ENCODE data around the gene GAS2. TPM values are rescaled to one million over a fixed set of nuclear protein-coding genes. Genes with fewer than 3 reads are reported as not detected.

Gene GAS2
- total RNA-seq, 1 donor from 2014 or later, result 3.5 TPM

GRCh38 chr11:22671751-22672150 is 5.3 kb downstream of the GAS2 start:
- POLR2A ChIA-PET, result no interaction called here
- Mint-ChIP-seq H3K4me1 (peaks cover 2% of the 10 kb centered on the region), H3K27ac (no peak overlapping the region), H3K36me3 (ENCODE audit: low read depth) (no peaks in the 10 kb centered on the region), H3K9me3 (no peaks in the 10 kb centered on the region), H3K27me3 (peaks cover 30% of the 10 kb centered on the region), H3K4me3 (no peak overlapping the region)
- TF ChIP-seq, protein P1, sequence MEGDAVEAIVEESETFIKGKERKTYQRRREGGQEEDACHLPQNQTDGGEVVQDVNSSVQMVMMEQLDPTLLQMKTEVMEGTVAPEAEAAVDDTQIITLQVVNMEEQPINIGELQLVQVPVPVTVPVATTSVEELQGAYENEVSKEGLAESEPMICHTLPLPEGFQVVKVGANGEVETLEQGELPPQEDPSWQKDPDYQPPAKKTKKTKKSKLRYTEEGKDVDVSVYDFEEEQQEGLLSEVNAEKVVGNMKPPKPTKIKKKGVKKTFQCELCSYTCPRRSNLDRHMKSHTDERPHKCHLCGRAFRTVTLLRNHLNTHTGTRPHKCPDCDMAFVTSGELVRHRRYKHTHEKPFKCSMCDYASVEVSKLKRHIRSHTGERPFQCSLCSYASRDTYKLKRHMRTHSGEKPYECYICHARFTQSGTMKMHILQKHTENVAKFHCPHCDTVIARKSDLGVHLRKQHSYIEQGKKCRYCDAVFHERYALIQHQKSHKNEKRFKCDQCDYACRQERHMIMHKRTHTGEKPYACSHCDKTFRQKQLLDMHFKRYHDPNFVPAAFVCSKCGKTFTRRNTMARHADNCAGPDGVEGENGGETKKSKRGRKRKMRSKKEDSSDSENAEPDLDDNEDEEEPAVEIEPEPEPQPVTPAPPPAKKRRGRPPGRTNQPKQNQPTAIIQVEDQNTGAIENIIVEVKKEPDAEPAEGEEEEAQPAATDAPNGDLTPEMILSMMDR (IDR thresholded peaks at IDR 0.05), result no peak
- CTCF ChIA-PET, result no interaction called here
- no peak for DNase-seq
- intact Hi-C loops (cut with micrococcal nuclease), result no loop called here
- ATAC-seq (ENCODE audit: low read depth), result no peak

DNA sequence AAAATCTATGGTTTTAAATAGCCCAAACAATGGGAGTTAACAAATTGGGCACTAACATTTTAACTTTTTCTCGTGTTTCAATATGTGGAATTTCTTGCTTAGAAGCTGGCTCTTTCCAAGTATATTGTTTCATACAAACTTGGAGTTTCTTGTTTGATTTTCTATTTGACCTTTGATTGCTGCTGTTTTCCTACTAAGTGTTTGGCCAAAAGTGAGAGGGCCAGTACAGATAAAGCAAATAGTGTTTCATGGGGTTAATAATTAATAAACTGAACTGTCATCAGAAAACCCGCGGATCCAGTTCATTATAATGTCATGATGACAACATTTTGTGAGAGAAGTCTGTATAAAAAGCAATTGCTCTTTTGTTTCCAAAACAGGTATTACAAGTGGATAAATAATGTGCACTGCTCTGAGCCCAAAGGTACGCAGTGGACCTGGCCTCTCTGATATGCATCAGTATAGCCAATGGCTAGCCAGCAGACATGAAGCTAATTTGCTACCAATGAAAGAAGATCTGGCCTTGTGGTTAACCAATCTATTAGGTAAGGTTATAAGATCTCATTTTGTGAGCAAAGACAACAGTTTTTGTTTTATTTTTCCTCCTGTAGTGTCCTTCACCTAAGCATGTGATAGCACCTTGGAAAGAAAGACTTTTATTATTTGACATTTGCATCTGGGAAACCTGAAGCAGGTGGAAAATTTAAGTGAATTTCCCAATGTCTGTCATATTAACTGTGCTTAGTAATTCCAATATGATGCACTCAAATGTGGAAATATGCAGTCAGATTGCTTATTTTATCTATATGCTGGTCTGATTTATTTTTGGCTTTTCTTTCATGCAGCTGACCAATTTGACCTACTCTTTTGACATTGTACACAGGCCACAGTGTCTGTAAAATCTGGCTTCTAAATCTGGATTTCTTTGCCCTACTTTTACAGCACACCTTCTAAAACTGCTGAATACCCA is 8.3 kb downstream of the GAS2 start:
- Mint-ChIP-seq H3K4me1 (no peaks in the 10 kb centered on the region), H3K27me3 (peaks cover 21% of the 10 kb centered on the region), H3K27ac (no peak overlapping the region), H3K9me3 (no peaks in the 10 kb centered on the region), H3K36me3 (ENCODE audit: low read depth) (no peaks in the 10 kb centered on the region), H3K4me3 (no peak overlapping the region)
- intact Hi-C loops (cut with micrococcal nuclease), result no loop called here
- ATAC-seq (ENCODE audit: low read depth), result no peak
- TF ChIP-seq, protein P1 (IDR thresholded peaks at IDR 0.05), result no peak
- POLR2A ChIA-PET, result no interaction called here
- CTCF ChIA-PET, result no interaction called here
- DNase-seq, result no peak

DNA sequence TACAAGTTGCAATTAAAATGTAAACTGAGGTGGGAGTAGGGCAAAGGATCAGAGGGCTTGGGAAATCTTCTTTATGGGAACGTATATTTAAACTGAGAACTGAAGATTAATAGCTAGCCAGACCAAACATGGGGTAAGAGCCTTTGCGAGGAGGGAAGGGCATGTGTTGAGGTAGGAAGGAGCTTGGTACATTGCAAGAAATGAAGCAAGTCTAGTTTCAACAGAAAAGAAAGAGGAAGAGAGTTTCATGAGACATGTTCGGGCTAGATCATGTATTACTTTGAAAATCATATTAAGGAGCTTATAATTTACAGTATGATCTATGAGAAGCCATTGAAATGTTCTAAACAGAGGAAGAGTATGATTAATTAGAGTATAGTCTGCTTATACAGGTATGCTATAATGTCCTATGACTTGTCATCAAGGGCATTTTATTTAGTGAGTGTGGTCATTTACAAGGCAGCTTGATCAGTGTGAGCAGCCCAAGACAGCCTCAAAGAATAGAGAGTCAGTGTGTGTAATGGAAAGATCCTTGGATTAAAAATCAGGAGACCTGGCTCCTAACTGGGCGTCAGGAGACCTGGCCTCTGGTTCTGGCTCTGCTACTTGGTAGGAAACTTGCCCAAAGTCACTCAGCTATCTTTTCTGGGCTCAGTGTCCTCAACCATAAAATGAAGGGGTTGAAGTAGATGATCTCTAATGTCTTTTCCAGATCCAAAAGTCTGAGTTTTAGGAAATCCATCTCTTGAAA is 10.9 kb downstream of the GAS2 start:
- Mint-ChIP-seq H3K4me3 (no peak overlapping the region), H3K27ac (no peak overlapping the region), H3K27me3 (peaks cover 16% of the 10 kb centered on the region), H3K4me1 (no peaks in the 10 kb centered on the region), H3K9me3 (no peaks in the 10 kb centered on the region), H3K36me3 (ENCODE audit: low read depth) (no peaks in the 10 kb centered on the region)
- no peak for ATAC-seq (ENCODE audit: low read depth)
- POLR2A ChIA-PET, result no interaction called here
- no peak for DNase-seq
- CTCF ChIA-PET, result no interaction called here
- TF ChIP-seq, protein P1 (IDR thresholded peaks at IDR 0.05), result no peak
- intact Hi-C loops (cut with micrococcal nuclease), result no loop called here

- CTCF ChIA-PET, result no interaction called here
- no peak overlapping the region for H3K4me3 Mint-ChIP-seq
- POLR2A ChIA-PET, result no interaction called here
Observed at GRCh38 chr11:22680628-22681027, 14.2 kb downstream of the GAS2 start.

More at GRCh38 chr11:22680628-22681027, 14.2 kb downstream of the GAS2 start:
- no peaks in the 10 kb centered on the region for H3K9me3 Mint-ChIP-seq
- TF ChIP-seq, protein P1 (IDR thresholded peaks at IDR 0.05), result no peak
- H3K36me3 Mint-ChIP-seq (ENCODE audit: low read depth), result no peaks in the 10 kb centered on the region
- no peak overlapping the region for H3K27ac Mint-ChIP-seq
- H3K27me3 Mint-ChIP-seq, result peaks cover 4% of the 10 kb centered on the region
- DNase-seq (no peak), ATAC-seq (ENCODE audit: low read depth) (no peak)
- no peaks in the 10 kb centered on the region for H3K4me1 Mint-ChIP-seq
- intact Hi-C loops (cut with micrococcal nuclease), result no loop called here

All from activated B cell treated with CpG ODN at 0.5 μM for 24 hours (primary cell).